WTC11 (cell line): Measurements from ENCODE around the gene SMTN. TPM values are rescaled to one million over a fixed set of nuclear protein-coding genes. Genes with fewer than 3 reads are reported as not detected.
A peak's percentile ranks its signal among the peaks of the same experiment; 100 is the strongest.
"Not testable (repeated sequence)": the region's sequence is repeated elsewhere in the genome, so short reads cannot be mapped to it uniquely, and the experiment has no call there.

Source experiments
- ATAC-seq: fragments of 200-7000 bp; cut with Tn5 transposase; 2 replicates; pipeline ENCODE4 v1.10.0; 2021; ENCODE audit warnings: mild to moderate bottlenecking, moderate library complexity
- CTCF ChIA-PET: fragments of 300-600 bp; sonication (Branson Sonifier 250); formaldehyde crosslinking; loops from one replicate; lab custom pipeline; 2021; ENCODE audit warnings: antibody characterized with exemption; lab: Charles Lee
- POLR2A ChIA-PET: fragments of 350-600 bp; sonication (Branson Sonifier 250); formaldehyde crosslinking; loops from one replicate; lab custom pipeline; 2021; ENCODE audit warnings: antibody characterized with exemption; lab: Charles Lee
- DNase-seq: peaks from one replicate; pipeline ENCODE4 v3.0.0; 2021; ENCODE audit warnings: low spot score
- H3K27ac Mint-ChIP-seq: 2 replicates; pipeline ENCODE4 v1.8.0; 2021; ENCODE audit warnings: mixed read lengths
- H3K27me3 Mint-ChIP-seq: 2 replicates; pipeline ENCODE4 v1.8.0; 2021; ENCODE audit warnings: low read depth, mild to moderate bottlenecking, moderate library complexity, mixed read lengths
- H3K36me3 Mint-ChIP-seq: 2 replicates; pipeline ENCODE4 v1.8.0; 2021; ENCODE audit warnings: mixed read lengths
- H3K4me1 Mint-ChIP-seq: 2 replicates; pipeline ENCODE4 v1.8.0; 2022; ENCODE audit warnings: mixed read lengths
- H3K4me3 Mint-ChIP-seq: 2 replicates; pipeline ENCODE4 v1.8.0; 2021; ENCODE audit warnings: mild to moderate bottlenecking, moderate library complexity, mixed read lengths
- H3K9me3 Mint-ChIP-seq: 2 replicates; pipeline ENCODE4 v1.8.0; 2021; ENCODE audit warnings: mixed read lengths
- ETV6 ChIP-seq: sonication (generic); formaldehyde crosslinking; IDR thresholded peaks from 2 replicates; pipeline ENCODE4 v1.8.1; 2022; ENCODE audit warnings: mild to moderate bottlenecking, missing genetic modification reagents
- GABPB1 ChIP-seq: sonication (generic); formaldehyde crosslinking; IDR thresholded peaks from 2 replicates; pipeline ENCODE4 v1.8.1; 2023; ENCODE audit warnings: mild to moderate bottlenecking, missing genetic modification reagents
- IRF2 ChIP-seq: sonication (generic); formaldehyde crosslinking; IDR thresholded peaks from 2 replicates; pipeline ENCODE4 v1.8.0; 2022; ENCODE audit warnings: low read depth, missing genetic modification reagents, borderline replicate concordance
- JUN ChIP-seq: sonication (generic); formaldehyde crosslinking; IDR thresholded peaks from 2 replicates; pipeline ENCODE4 v1.8.0; 2023; ENCODE audit warnings: mild to moderate bottlenecking, missing genetic modification reagents
- KAT7 ChIP-seq: sonication (generic); formaldehyde crosslinking; IDR thresholded peaks from 2 replicates; pipeline ENCODE4 v1.8.1; 2023; ENCODE audit warnings: missing genetic modification reagents, mild to moderate bottlenecking, borderline replicate concordance
- NFATC4 ChIP-seq: fragments of 250-450 bp; sonication (Bioruptor Pico); IDR thresholded peaks from 2 replicates; pipeline ENCODE4 v1.9.0; 2021; ENCODE audit warnings: mild to moderate bottlenecking
- TEAD1 ChIP-seq: sonication (generic); formaldehyde crosslinking; IDR thresholded peaks from 2 replicates; pipeline ENCODE4 v1.8.0; 2022; ENCODE audit warnings: mild to moderate bottlenecking, missing genetic modification reagents
- TEAD4 ChIP-seq: sonication (generic); formaldehyde crosslinking; IDR thresholded peaks from 2 replicates; pipeline ENCODE4 v1.8.0; 2022; ENCODE audit warnings: mild to moderate bottlenecking, missing genetic modification reagents
- ZNF219 ChIP-seq: sonication (generic); formaldehyde crosslinking; IDR thresholded peaks from 2 replicates; pipeline ENCODE4 v1.8.0; 2023; ENCODE audit warnings: missing genetic modification reagents, mild to moderate bottlenecking, borderline replicate concordance
- ZNF396 ChIP-seq: fragments of 250-450 bp; sonication (Bioruptor Pico); IDR thresholded peaks from 2 replicates; pipeline ENCODE4 v1.8.0; 2021; ENCODE audit warnings: mild to moderate bottlenecking, moderate library complexity, borderline replicate concordance
- total RNA-seq: library from RNA; stranded (reverse); gene quantifications from 3 replicates; pipeline ENCODE4 v1.2.3, GENCODE V29; 2021
- TF ChIP-seq, protein P1 (sequence below): sonication (generic); formaldehyde crosslinking; IDR thresholded peaks from 2 replicates; pipeline ENCODE4 v1.8.0; 2022; ENCODE audit warnings: mild to moderate bottlenecking, missing genetic modification reagents
- TF ChIP-seq, protein P2 (sequence below): sonication (generic); formaldehyde crosslinking; IDR thresholded peaks from 2 replicates; pipeline ENCODE4 v1.8.1; 2022; ENCODE audit warnings: mild to moderate bottlenecking, missing genetic modification reagents, moderate library complexity, borderline replicate concordance
- TF ChIP-seq, protein P3 (sequence below): fragments of 250-450 bp; sonication (Bioruptor Pico); conservative IDR thresholded peaks from 2 replicates; pipeline ENCODE4 v1.9.0; 2021; ENCODE audit warnings: mild to moderate bottlenecking
- TF ChIP-seq, protein P4 (sequence below): sonication (generic); formaldehyde crosslinking; IDR thresholded peaks from 2 replicates; pipeline ENCODE4 v1.8.0; 2022; ENCODE audit warnings: missing genetic modification reagents
- TF ChIP-seq, protein P5 (sequence below): sonication (generic); formaldehyde crosslinking; IDR thresholded peaks from 2 replicates; pipeline ENCODE4 v1.8.0; 2023; ENCODE audit warnings: missing genetic modification reagents

Gene SMTN
- total RNA-seq, 1 experiment from 2014 or later: 34.5 TPM

DNA sequence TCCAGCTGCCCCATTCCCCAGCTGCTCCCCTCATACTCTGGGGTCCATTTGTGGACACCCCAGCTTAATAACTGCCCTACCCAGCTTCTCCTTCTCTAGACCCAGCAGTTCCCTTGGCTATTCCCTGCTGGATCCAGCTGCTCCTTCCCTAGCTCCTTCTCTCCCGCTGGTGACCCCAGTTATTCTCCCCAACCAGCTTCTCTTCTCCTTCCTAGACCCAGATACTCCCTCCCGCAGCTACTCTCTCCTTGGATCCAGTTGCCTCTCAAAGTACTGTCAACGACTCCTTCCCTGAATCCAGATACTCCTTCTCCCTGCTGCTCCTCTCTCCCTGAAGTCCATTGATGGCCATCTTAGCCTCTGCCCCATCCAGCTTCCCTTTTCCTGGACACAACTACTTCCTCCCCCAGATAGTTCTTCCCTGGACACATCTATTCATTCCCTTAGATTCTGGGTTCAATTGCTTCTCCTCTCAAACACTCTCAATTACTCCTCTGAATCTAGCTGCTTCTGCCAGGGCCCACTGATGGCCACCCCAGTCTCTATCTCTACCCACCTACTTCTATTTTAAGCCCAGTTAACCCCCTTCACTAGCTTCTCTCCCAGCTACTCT is 14.6 kb downstream of the SMTN start (continued):
- TF ChIP-seq TEAD1: no peak
- TF ChIP-seq, protein P1, sequence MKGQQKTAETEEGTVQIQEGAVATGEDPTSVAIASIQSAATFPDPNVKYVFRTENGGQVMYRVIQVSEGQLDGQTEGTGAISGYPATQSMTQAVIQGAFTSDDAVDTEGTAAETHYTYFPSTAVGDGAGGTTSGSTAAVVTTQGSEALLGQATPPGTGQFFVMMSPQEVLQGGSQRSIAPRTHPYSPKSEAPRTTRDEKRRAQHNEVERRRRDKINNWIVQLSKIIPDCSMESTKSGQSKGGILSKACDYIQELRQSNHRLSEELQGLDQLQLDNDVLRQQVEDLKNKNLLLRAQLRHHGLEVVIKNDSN (CRISPR knock-in tag): no peak
- TF ChIP-seq IRF2 (CRISPR knock-in tag): no peak
- TF ChIP-seq KAT7 (CRISPR knock-in tag): no peak
- TF ChIP-seq TEAD4 (CRISPR knock-in tag): no peak
- TF ChIP-seq ZNF219 (CRISPR knock-in tag): no peak
- TF ChIP-seq ZNF396: no peak
- TF ChIP-seq, protein P2, sequence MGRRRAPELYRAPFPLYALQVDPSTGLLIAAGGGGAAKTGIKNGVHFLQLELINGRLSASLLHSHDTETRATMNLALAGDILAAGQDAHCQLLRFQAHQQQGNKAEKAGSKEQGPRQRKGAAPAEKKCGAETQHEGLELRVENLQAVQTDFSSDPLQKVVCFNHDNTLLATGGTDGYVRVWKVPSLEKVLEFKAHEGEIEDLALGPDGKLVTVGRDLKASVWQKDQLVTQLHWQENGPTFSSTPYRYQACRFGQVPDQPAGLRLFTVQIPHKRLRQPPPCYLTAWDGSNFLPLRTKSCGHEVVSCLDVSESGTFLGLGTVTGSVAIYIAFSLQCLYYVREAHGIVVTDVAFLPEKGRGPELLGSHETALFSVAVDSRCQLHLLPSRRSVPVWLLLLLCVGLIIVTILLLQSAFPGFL (CRISPR knock-in tag): no peak
- no peak for TF ChIP-seq ETV6 (CRISPR knock-in tag)
- no peak for TF ChIP-seq JUN (CRISPR knock-in tag)
- TF ChIP-seq, protein P3, sequence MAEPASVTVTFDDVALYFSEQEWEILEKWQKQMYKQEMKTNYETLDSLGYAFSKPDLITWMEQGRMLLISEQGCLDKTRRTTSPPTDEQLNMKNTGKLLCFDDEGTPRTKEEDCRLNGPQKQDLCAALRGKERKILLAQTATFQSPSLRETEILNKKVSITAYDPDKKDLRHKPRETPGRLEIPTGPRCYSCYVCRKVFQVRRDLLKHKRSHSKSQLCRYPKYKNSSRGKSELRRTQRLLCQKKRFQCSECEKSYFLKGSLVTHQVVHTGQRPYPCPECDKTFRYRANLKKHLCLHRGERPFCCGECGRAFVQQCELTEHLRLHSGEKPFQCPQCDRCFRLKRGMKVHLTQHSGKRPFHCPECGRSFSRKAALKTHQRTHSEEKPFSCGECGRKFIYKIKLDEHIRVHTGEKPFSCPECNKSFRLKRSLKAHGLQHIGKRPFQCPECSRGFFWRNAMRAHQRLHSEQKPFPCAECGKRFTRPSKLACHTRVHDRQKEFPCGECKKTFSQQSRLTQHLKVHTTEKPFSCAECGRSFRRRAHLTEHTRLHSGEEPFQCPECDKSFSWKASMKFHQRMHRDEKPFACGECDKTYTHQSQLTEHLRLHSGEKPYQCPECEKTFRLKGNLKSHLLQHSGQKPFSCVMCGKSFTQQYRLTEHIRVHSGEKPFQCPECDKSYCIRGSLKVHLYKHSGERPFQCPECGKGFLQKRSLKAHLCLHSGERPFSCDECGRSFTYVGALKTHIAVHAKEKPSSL (CRISPR knock-in tag): no peak
- TF ChIP-seq GABPB1 (CRISPR knock-in tag): no peak

DNA sequence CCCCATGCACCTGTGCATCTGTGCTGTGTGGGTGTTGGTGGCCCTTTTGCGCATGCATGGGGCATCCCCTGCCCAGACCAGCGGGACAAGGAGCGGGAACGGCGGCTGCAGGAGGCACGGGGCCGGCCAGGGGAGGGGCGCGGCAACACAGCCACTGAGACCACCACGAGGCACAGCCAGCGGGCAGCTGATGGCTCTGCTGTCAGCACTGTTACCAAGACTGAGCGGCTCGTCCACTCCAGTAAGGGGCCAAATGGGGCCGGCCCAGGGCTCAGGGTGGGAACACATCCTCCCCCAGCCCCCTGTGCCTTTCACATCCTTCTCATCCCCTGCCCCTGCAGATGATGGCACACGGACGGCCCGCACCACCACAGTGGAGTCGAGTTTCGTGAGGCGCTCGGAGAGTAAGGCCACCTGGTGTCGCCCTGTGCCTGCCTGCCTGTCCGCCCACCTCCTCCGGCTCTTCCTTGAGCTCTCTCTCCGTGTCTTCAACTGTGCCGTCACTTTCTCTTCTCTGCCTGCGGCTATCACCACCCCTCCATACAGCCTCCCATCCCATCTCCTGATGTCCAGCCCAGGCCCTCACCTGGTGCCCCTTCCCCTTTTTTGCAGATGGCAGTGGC is 15.7 kb downstream of the SMTN start:
- DNase-seq: peak; percentile 46
- peak; percentile 48 for ATAC-seq
- H3K27me3 Mint-ChIP-seq: peaks cover 4% of the 10 kb centered on the region; the same call in 1 of the 2 replicates
- H3K36me3 Mint-ChIP-seq: no peaks in the 10 kb centered on the region; the same call in 1 of the 2 replicates
- H3K9me3 Mint-ChIP-seq: no peaks in the 10 kb centered on the region
- H3K27ac Mint-ChIP-seq: no peak overlapping the region
- ChIA-PET POLR2A (interaction anchor here (4.0 kb wide), 1 partner anchor 12 kb away, joined by 19 read pairs; no protein-coding TSS in a partner anchor), CTCF (interaction anchor here (0.6 to 21.8 kb wide), 17 partner anchors 9 to 216 kb away, joined by 3 to 363 read pairs (median 5); partner anchors contain the start of genes MORC2, PIK3IP1, RNF185 and SELENOM)
- H3K4me1 Mint-ChIP-seq: peaks cover 17% of the 10 kb centered on the region
- no peak overlapping the region for H3K4me3 Mint-ChIP-seq
- TF ChIP-seq, protein P4, sequence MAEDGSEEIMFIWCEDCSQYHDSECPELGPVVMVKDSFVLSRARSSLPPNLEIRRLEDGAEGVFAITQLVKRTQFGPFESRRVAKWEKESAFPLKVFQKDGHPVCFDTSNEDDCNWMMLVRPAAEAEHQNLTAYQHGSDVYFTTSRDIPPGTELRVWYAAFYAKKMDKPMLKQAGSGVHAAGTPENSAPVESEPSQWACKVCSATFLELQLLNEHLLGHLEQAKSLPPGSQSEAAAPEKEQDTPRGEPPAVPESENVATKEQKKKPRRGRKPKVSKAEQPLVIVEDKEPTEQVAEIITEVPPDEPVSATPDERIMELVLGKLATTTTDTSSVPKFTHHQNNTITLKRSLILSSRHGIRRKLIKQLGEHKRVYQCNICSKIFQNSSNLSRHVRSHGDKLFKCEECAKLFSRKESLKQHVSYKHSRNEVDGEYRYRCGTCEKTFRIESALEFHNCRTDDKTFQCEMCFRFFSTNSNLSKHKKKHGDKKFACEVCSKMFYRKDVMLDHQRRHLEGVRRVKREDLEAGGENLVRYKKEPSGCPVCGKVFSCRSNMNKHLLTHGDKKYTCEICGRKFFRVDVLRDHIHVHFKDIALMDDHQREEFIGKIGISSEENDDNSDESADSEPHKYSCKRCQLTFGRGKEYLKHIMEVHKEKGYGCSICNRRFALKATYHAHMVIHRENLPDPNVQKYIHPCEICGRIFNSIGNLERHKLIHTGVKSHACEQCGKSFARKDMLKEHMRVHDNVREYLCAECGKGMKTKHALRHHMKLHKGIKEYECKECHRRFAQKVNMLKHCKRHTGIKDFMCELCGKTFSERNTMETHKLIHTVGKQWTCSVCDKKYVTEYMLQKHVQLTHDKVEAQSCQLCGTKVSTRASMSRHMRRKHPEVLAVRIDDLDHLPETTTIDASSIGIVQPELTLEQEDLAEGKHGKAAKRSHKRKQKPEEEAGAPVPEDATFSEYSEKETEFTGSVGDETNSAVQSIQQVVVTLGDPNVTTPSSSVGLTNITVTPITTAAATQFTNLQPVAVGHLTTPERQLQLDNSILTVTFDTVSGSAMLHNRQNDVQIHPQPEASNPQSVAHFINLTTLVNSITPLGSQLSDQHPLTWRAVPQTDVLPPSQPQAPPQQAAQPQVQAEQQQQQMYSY (CRISPR knock-in tag): peak; percentile 86
- TF ChIP-seq NFATC4 (CRISPR knock-in tag): no peak
- TF ChIP-seq, protein P5, sequence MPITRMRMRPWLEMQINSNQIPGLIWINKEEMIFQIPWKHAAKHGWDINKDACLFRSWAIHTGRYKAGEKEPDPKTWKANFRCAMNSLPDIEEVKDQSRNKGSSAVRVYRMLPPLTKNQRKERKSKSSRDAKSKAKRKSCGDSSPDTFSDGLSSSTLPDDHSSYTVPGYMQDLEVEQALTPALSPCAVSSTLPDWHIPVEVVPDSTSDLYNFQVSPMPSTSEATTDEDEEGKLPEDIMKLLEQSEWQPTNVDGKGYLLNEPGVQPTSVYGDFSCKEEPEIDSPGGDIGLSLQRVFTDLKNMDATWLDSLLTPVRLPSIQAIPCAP: 0 out of 2 replicates have a peak, but pooled peaks have one; percentile 33

DNA sequence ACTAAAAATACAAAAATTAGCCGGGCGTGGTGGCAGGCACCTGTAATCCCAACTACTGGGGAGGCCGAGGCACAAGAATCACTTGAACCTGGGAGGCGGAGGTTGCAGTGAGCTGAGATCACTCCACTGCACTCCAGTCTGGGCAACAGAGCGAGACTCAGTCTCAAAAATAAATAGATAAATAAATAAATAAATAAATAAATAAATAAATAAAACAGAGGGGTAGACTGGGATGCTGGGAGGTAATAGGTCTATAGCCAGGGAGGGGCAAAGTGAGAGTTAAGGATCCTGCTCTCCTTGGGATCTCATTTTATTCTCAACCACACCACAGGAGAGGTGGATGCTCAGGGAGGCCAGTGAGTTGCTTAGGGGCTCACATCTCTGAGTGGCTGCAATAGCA is 16.4 kb downstream of the SMTN start:
- ChIA-PET CTCF (interaction anchor here (0.6 to 21.8 kb wide), 16 partner anchors 8 to 215 kb away, joined by 3 to 363 read pairs (median 5); partner anchors contain the start of genes MORC2, PIK3IP1, RNF185 and SELENOM), POLR2A (interaction anchor here (4.0 kb wide), 1 partner anchor 13 kb away, joined by 19 read pairs; no protein-coding TSS in a partner anchor)
- H3K27ac Mint-ChIP-seq, H3K27me3 Mint-ChIP-seq, H3K9me3 Mint-ChIP-seq, H3K4me3 Mint-ChIP-seq, H3K36me3 Mint-ChIP-seq, DNase-seq, ATAC-seq: not testable (repeated sequence)
- H3K4me1 Mint-ChIP-seq: peaks cover 17% of the 10 kb centered on the region
